HG03175 (cell line): ENCODE data around the gene KREMEN1.

Experiments used
- ATAC-seq: cut with Tn5 transposase; IDR thresholded peaks from one replicate; pipeline ENCODE4 v1.9.1; 2021; ENCODE audit warnings: mild to moderate bottlenecking, moderate library complexity; ENCODE audit not compliant: unreplicated experiment

The KREMEN1 gene

GRCh38 chr22:29204455-29205183 is 131.8 kb downstream of the KREMEN1 start:
- ATAC-seq, result no peak

- no peak for ATAC-seq
These were observed 132.4 kb downstream of the KREMEN1 start for GRCh38 chr22:29205252-29205593.

DNA sequence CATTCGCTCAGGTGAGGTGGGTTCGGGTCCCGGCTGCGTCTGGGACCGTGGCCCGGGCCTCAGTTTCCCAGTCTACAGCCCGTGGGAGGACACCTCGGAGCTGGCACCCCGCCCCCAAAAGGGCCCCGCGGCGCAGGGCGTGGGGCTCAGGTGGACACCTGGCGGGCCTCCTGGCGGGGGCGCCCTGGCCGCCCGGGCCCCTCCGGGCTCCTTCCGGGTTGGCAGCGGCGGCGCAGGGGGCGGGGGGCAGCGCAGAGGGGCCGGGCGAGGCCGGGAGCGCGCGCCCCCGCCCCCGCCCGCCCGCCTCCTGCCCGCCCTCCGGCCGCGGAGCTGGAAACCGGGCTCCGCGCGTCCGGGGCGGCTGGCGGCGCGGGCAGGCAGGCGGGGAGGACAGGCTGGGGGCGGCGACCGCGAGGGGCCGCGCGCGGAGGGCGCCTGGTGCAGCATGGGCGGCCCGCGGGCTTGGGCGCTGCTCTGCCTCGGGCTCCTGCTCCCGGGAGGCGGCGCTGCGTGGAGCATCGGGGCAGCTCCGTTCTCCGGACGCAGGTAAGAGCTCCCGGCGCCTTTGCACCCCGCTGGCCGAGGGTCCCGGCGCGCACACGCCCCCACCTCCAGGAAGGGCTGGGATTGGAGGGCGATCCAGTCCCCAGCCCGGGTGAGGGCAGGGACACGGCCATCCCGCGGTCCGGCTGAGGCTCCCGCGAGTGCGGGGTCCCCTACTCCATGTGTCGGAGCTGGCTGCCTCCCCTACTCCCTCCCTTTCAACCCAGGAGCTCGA is 132.9 kb downstream of the KREMEN1 start, which contains the start of gene EMID1:
EMID1 (plus strand) TSS at position 303 of the 778 bp plus-strand sequence; CDS start at position 446, 143 bp downstream.
- ATAC-seq, result no peak

GRCh38 chr22:29206372-29207242 is 133.8 kb downstream of the KREMEN1 start:
- no peak for ATAC-seq

DNA sequence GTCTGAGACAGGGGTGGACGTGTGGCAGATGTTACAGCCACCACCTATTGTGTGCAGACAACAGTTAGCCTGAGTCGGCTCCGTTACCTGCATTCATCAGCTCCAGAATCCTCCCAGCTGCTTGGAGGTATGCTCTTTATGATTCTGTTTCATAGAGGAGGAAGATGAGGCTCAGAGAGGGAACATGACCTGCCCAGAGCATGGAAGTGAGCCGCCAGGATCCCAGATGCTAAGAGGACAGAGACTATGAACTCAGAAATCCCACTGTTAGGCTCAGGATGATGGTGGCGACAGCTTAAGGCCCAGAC is 134.4 kb downstream of the KREMEN1 start:
- no peak for ATAC-seq

GRCh38 chr22:29207562-29208501 is 135.0 kb downstream of the KREMEN1 start:
- ATAC-seq, result no peak

DNA sequence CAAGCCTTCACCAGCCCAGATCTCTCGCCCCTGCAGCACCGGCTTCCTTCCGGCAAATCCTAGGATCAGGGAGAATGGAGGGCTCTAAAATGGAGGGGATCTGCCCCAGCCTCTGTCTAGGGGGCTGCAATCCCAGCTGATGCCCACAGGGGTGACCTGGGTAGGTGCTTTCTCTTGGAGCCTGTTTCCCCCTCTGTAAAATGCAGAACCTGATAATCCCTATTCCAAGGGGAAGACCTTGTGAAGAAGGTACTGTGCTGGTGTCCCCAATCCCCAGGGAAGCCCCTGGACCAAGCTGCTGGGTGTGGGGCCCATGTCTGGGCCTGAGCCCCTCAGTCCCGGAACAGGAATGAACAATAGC is 135.6 kb downstream of the KREMEN1 start:
- ATAC-seq, result no peak

GRCh38 chr22:29208879-29209623 is 136.2 kb downstream of the KREMEN1 start:
- ATAC-seq, result no peak

DNA sequence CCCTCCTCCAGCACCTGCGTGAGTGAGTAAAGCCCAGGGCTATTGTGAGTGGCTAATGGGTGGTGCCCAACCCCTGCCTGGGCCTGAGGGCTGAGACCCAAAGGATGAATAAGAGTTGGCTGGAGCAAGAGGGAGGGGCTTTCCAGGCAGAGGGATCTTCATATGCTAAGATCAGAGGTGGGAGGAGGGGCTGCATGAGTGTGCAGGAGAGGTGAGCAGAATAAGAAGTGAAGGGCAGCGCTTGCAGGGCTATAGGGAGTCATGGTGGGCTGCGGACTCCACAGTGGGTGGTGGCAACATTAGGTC is 136.7 kb downstream of the KREMEN1 start:
- ATAC-seq, result no peak

DNA sequence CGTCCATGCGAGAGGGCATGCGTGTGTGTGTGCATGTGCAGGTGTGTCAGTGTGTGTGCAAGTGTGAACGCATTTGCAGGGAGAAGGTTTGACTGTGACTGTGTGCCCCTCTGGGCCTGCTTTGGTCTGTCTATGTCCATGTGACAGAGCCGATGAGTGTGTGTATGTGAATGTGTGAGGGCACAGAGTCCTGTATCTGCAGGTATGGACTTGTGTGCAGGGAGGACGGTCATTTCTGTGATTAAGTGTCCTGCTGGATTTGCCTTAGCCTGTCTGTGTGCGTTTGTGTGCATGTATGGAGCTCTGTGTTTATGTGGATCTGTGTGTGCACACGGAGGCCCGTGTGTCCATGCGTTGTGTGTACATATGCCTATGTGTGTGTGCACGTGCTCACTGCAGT is 138.2 kb downstream of the KREMEN1 start:
- no peak for ATAC-seq

DNA sequence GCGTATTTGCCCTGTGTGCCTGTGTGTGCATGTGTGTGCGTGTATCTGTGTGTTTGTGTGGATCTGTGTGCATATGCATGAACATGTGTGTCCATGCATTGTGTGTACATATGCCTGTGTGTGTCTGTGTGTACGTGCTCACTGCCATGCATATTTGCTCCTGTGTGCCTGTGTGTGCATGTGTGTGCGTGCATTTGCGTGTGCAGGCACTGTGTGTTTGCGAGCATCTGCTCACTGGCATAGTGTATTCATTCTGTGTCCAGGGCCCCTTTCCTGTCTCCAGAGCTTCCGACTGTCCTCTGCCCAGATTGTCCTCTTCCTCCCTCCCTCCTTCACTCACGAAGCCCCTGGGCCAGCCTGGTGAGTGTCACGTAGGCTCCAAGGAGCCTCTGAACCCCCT is 138.6 kb downstream of the KREMEN1 start:
- no peak for ATAC-seq

- no peak for ATAC-seq
These were observed 139.9 kb downstream of the KREMEN1 start for GRCh38 chr22:29212743-29213142.

GRCh38 chr22:29213493-29213892 is 140.7 kb downstream of the KREMEN1 start:
- no peak for ATAC-seq

DNA sequence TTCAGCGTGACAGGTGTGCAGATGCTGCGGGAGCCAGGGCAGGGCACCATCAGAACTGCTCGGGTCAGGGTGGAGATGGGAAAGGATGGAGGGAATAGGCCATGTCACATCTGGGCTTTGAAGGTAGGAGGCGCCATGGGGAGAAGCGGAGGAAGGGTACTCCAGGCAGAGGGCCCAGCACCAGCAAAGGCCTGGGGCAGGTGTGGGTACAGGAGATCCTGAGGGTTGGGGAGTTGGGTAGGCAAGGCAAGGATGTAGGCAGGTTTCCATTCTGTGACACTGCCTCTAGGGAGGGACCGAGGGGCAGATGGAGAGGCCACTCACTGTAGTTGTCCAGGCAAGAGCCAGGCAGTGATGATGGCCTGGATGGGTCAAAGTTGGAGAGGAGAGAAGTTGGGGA is 141.4 kb downstream of the KREMEN1 start:
- ATAC-seq, result no peak

DNA sequence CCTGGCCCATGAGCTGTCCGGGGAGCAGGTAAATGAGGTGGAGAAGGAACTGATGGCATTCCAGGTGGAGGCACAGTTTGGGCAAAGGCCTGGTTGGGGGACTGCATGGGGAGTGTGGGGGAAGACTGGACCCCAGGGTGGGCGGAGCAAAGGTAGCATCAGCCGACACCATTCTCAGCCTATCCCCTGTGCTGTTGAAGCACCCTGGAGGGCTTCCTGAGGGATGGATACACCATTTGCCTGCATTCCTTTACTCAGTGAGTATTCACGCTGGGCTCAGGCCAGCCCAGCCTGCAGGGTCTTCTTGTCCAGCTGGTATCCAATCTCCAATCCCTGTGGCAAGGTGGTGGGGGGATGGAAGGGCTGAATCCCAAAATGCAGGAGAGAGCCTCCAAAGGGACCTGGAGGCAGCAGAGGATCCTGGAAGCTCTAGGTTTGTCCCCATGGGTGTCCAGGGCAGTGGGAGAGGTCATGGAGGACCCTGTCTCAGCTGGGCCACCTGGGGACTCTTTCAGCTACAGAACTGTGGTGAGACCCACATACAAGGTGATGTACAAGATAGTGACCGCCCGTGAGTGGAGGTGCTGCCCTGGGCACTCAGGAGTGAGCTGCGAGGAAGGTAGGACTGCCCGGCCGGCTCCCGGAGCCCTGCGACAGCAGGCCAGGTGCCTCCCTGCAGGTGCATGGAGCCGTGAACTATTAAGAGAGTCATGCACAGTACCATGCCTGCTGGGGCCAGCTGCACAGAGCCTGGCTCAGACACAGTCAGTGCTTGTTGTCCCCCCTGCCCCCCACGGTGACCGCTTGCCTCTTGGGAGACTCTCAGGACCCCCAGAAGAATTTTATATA is 142.4 kb downstream of the KREMEN1 start:
- no peak for ATAC-seq

GRCh38 chr22:29216011-29216872 is 143.4 kb downstream of the KREMEN1 start:
- no peak for ATAC-seq

DNA sequence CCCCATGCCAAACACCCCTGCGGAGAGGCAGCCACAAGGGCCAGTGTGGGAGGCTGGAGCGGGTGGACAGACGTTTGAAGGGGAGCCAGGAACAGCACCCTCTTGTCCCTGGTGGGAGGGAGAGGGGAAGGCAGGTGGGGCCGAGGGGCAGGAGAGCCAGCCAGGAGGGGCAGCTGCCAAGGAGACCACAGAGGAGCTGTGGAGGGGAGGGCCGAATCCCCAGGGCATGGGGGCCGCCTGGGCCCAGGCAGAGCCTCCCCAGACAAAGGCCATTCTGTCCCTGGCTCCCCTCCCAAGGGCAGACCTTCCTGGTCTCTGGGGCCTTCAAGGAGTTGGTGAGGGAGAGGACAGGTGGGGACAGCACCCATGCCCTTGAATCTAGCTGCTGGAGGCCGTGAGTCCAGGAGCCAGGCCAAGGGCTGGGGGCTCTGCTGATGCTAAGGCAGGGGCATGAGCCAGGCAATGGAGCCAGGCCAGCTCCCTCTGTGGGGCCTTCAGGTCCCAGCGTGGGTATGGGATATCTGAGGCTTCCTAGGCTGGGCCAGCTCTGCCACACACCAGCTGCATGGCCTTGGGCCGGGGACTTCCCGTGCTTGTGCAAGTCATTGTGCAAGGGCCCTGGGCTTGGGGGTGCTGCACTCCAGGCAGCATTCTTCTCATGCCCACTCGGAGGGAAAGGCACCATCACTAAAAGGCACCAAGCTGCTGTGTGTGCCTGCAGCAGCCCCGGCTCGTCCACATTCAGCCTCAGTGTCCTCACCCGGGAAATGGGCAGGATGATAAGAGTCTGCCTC is 144.2 kb downstream of the KREMEN1 start:
- no peak for ATAC-seq
